Activated CD4-positive, alpha-beta T cell treated with anti-CD3 and anti-CD28 coated beads, Interleukin-2, amount 10 ng/mL, durations not matched to agents 24 days and 14 days (primary cell): ENCODE measurements around the gene LARP6. TPM values are rescaled to one million over a fixed set of nuclear protein-coding genes. Genes with fewer than 3 reads are reported as not detected.
"Not testable (repeated sequence)": the region's sequence is repeated elsewhere in the genome, so short reads cannot be mapped to it uniquely, and the experiment has no call there.

Experiments used
- DNase-seq: peaks from one replicate; pipeline ENCODE4 v3.0.0; 2022
- H3K27ac Mint-ChIP-seq: one replicate; pipeline ENCODE4 v1.8.0; 2022; ENCODE audit warnings: mild to moderate bottlenecking, mixed read lengths
- H3K27me3 Mint-ChIP-seq: one replicate; pipeline ENCODE4 v1.8.0; 2022; ENCODE audit warnings: mixed read lengths
- H3K36me3 Mint-ChIP-seq: one replicate; pipeline ENCODE4 v1.8.0; 2022; ENCODE audit warnings: low read depth, mild to moderate bottlenecking, mixed read lengths
- H3K4me1 Mint-ChIP-seq: one replicate; pipeline ENCODE4 v1.8.0; 2021; ENCODE audit warnings: mixed read lengths
- H3K4me3 Mint-ChIP-seq: one replicate; pipeline ENCODE4 v1.8.0; 2022; ENCODE audit warnings: mild to moderate bottlenecking, moderate library complexity, mixed read lengths
- H3K9me3 Mint-ChIP-seq: one replicate; pipeline ENCODE4 v1.8.0; 2021; ENCODE audit warnings: mixed read lengths
- intact Hi-C: fragments of 100-400 bp; cut with micrococcal nuclease; formaldehyde crosslinking; loops from one replicate; pipeline ENCODE4 v1.15.1; 2023
- total RNA-seq: library from RNA; stranded (reverse); gene quantifications from 2 replicates; pipeline ENCODE4 v1.2.3, GENCODE V29; 2022

Gene LARP6
- total RNA-seq, 1 donor from 2014 or later: not detected

- intact Hi-C loops: no loop called here
- no peak overlapping the region for H3K27ac Mint-ChIP-seq
Observed at GRCh38 chr15:70806992-70807712, 46.8 kb downstream of the LARP6 start.

GRCh38 chr15:70804388-70804787 is 49.6 kb downstream of the LARP6 start:
- H3K4me1 Mint-ChIP-seq, H3K4me3 Mint-ChIP-seq, intact Hi-C loops, H3K27me3 Mint-ChIP-seq, DNase-seq, H3K9me3 Mint-ChIP-seq, H3K36me3 Mint-ChIP-seq, H3K27ac Mint-ChIP-seq: not testable (repeated sequence)

More at GRCh38 chr15:70806992-70807712, 46.8 kb downstream of the LARP6 start:
- H3K9me3 Mint-ChIP-seq: no peaks in the 10 kb centered on the region
- H3K36me3 Mint-ChIP-seq: no peaks in the 10 kb centered on the region
- peaks cover 2% of the 10 kb centered on the region for H3K4me1 Mint-ChIP-seq
- no peak overlapping the region for H3K4me3 Mint-ChIP-seq
- peaks cover 10% of the 10 kb centered on the region for H3K27me3 Mint-ChIP-seq
- DNase-seq: no peak

- Mint-ChIP-seq H3K9me3 (no peaks in the 10 kb centered on the region), H3K4me1 (no peaks in the 10 kb centered on the region), H3K4me3 (no peak overlapping the region), H3K36me3 (no peaks in the 10 kb centered on the region), H3K27ac (no peak overlapping the region), H3K27me3 (peaks cover 5% of the 10 kb centered on the region)
- no peak for DNase-seq
- intact Hi-C loops: no loop called here
Observed at GRCh38 chr15:70802629-70803028, 51.3 kb downstream of the LARP6 start.

GRCh38 chr15:70801109-70801508 is 52.8 kb downstream of the LARP6 start:
- Mint-ChIP-seq H3K27ac (no peak overlapping the region), H3K36me3 (no peaks in the 10 kb centered on the region), H3K4me1 (no peaks in the 10 kb centered on the region), H3K27me3 (peaks cover 5% of the 10 kb centered on the region), H3K4me3 (no peak overlapping the region), H3K9me3 (no peaks in the 10 kb centered on the region)
- intact Hi-C loops: no loop called here
- no peak for DNase-seq

- H3K36me3 Mint-ChIP-seq: no peaks in the 10 kb centered on the region
- no peak overlapping the region for H3K27ac Mint-ChIP-seq
- intact Hi-C loops: no loop called here
- no peak for DNase-seq
- no peaks in the 10 kb centered on the region for H3K9me3 Mint-ChIP-seq
- peaks cover 5% of the 10 kb centered on the region for H3K27me3 Mint-ChIP-seq
- H3K4me3 Mint-ChIP-seq: no peak overlapping the region
- no peaks in the 10 kb centered on the region for H3K4me1 Mint-ChIP-seq
Observed at GRCh38 chr15:70799667-70800450, 54.1 kb downstream of the LARP6 start.

GRCh38 chr15:70797464-70797863 is 56.5 kb downstream of the LARP6 start:
- H3K27ac Mint-ChIP-seq: no peak overlapping the region
- H3K4me3 Mint-ChIP-seq: no peak overlapping the region
- peaks cover 9% of the 10 kb centered on the region for H3K27me3 Mint-ChIP-seq
- H3K36me3 Mint-ChIP-seq: no peaks in the 10 kb centered on the region
- no peaks in the 10 kb centered on the region for H3K9me3 Mint-ChIP-seq
- H3K4me1 Mint-ChIP-seq: no peaks in the 10 kb centered on the region
- intact Hi-C loops: no loop called here
- no peak for DNase-seq

- no peaks in the 10 kb centered on the region for H3K36me3 Mint-ChIP-seq
- H3K4me1 Mint-ChIP-seq: no peaks in the 10 kb centered on the region
- DNase-seq: no peak
- intact Hi-C loops: no loop called here
- H3K9me3 Mint-ChIP-seq: no peaks in the 10 kb centered on the region
- H3K4me3 Mint-ChIP-seq: no peak overlapping the region
- H3K27me3 Mint-ChIP-seq: peaks cover 14% of the 10 kb centered on the region
- no peak overlapping the region for H3K27ac Mint-ChIP-seq
Observed at GRCh38 chr15:70796516-70797310, 57.2 kb downstream of the LARP6 start.

GRCh38 chr15:70795311-70795665 is 58.7 kb downstream of the LARP6 start:
- intact Hi-C loops: no loop called here
- Mint-ChIP-seq H3K9me3 (no peaks in the 10 kb centered on the region), H3K27me3 (peaks cover 14% of the 10 kb centered on the region), H3K27ac (no peak overlapping the region), H3K4me3 (no peak overlapping the region), H3K36me3 (no peaks in the 10 kb centered on the region), H3K4me1 (no peaks in the 10 kb centered on the region)
- no peak for DNase-seq

- no peak overlapping the region for H3K4me3 Mint-ChIP-seq
- no peaks in the 10 kb centered on the region for H3K4me1 Mint-ChIP-seq
- H3K36me3 Mint-ChIP-seq: no peaks in the 10 kb centered on the region
- intact Hi-C loops: no loop called here
- no peaks in the 10 kb centered on the region for H3K9me3 Mint-ChIP-seq
- peaks cover 13% of the 10 kb centered on the region for H3K27me3 Mint-ChIP-seq
- no peak for DNase-seq
- no peak overlapping the region for H3K27ac Mint-ChIP-seq
Observed at GRCh38 chr15:70794596-70795310, 59.2 kb downstream of the LARP6 start.

- Mint-ChIP-seq H3K9me3 (no peaks in the 10 kb centered on the region), H3K36me3 (no peaks in the 10 kb centered on the region), H3K4me1 (no peaks in the 10 kb centered on the region), H3K4me3 (no peak overlapping the region), H3K27me3 (peaks cover 12% of the 10 kb centered on the region), H3K27ac (no peak overlapping the region)
- DNase-seq: no peak
- intact Hi-C loops: no loop called here
Observed at GRCh38 chr15:70793694-70794093, 60.3 kb downstream of the LARP6 start.

GRCh38 chr15:70792171-70792573 is 61.8 kb downstream of the LARP6 start:
- Mint-ChIP-seq H3K27ac (no peak overlapping the region), H3K36me3 (no peaks in the 10 kb centered on the region), H3K27me3 (peaks cover 14% of the 10 kb centered on the region), H3K9me3 (no peaks in the 10 kb centered on the region), H3K4me3 (no peak overlapping the region), H3K4me1 (no peaks in the 10 kb centered on the region)
- DNase-seq: no peak
- intact Hi-C loops: no loop called here

- no peak for DNase-seq
- Mint-ChIP-seq H3K4me1 (no peaks in the 10 kb centered on the region), H3K9me3 (no peaks in the 10 kb centered on the region), H3K27me3 (peaks cover 14% of the 10 kb centered on the region), H3K36me3 (no peaks in the 10 kb centered on the region), H3K4me3 (no peak overlapping the region), H3K27ac (no peak overlapping the region)
- intact Hi-C loops: no loop called here
Observed at GRCh38 chr15:70791259-70791658, 62.7 kb downstream of the LARP6 start.

- H3K4me1 Mint-ChIP-seq: no peaks in the 10 kb centered on the region
- no peaks in the 10 kb centered on the region for H3K36me3 Mint-ChIP-seq
- H3K27me3 Mint-ChIP-seq: peaks cover 14% of the 10 kb centered on the region
- H3K27ac Mint-ChIP-seq: no peak overlapping the region
- DNase-seq: no peak
- no peak overlapping the region for H3K4me3 Mint-ChIP-seq
- no peaks in the 10 kb centered on the region for H3K9me3 Mint-ChIP-seq
- intact Hi-C loops: no loop called here
Observed at GRCh38 chr15:70789213-70789612, 64.7 kb downstream of the LARP6 start.
